ENCODE results near the gene MAPRE2. TPM values are rescaled to one million over a fixed set of nuclear protein-coding genes. Genes with fewer than 3 reads are reported as not detected.
A peak's percentile ranks its signal among the peaks of the same experiment; 100 is the strongest.

Gene MAPRE2
- total and polyA plus RNA-seq, 2 of the 13 experiments (the other 11 are each of a cell fraction or from before 2014, with no cell fraction given), result 34.5 to 67.9 TPM

GRCh38 chr18:35005963-35006577, 35.1 kb upstream of the MAPRE2 start:
- peak; percentile 83 for ATAC-seq
- no peaks in the 10 kb centered on the region for H3K9me3 ChIP-seq (ENCODE audit: low read length)
- 81% methylated on average over 7 of the region's 7 CpGs for WGBS (ENCODE audit: low lambda C conversion rate)
- ChIA-PET CTCF (ENCODE audit: low intra/inter-chr PET ratio, low total read pairs) (interaction anchor here (1.3 to 2.4 kb wide), 3 partner anchors 121 to 139 kb away, joined by 3 to 22 read pairs (median 4); no protein-coding TSS in a partner anchor), POLR2A (no interaction called here)
- 0 out of 2 replicates have a peak, but pooled peaks cover 5% of the 10 kb centered on the region for H3K4me1 ChIP-seq (ENCODE audit: insufficient read depth, low read length)
- FAIRE-seq, result peak; percentile 69
- H3K79me2 ChIP-seq (ENCODE audit: insufficient read depth, low read length), result no peaks in the 10 kb centered on the region
- no peaks in the 10 kb centered on the region; a peak in 1 of 5 replicates for H3K36me3 ChIP-seq (replicated peaks in 1 of 2; ENCODE audit: control insufficient read depth in 1 of 2, insufficient read depth in 2 of 2, low read length in 2 of 2)
- H3K4me2 ChIP-seq (ENCODE audit: low read depth, low read length), result no peak overlapping the region
- peak; percentile 60 for DNase-seq (ENCODE audit: low spot score)
- H2AFZ ChIP-seq (ENCODE audit: low read length), result no peak overlapping the region
- H3K9ac ChIP-seq (ENCODE audit: insufficient read depth, low read depth, low read length), result no peak overlapping the region
- in situ Hi-C loops (cut with HindIII; ENCODE audit: extremely low pct_ligation_motif_present, low pct_unique_long_range_greater_than_20kb), result loop anchor here (25.0 kb wide), 1 partner anchor 131 kb away; no protein-coding TSS in a partner anchor
- H3K27ac ChIP-seq (ENCODE audit: extremely low read length, insufficient read depth, low read length), result no peak overlapping the region
- H3K4me3 ChIP-seq (replicated peaks in 1 of 3; ENCODE audit: insufficient read depth in 1 of 3, low read depth in 2 of 3, low read length in 3 of 3), result no peak overlapping the region
- intact Hi-C loops (cut with micrococcal nuclease; ENCODE audit: unreplicated experiment), result loop anchor here (1.0 kb wide), 2 partner anchors 121 to 138 kb away; no protein-coding TSS in a partner anchor
- H3K27me3 ChIP-seq (ENCODE audit: control insufficient read depth in 1 of 2, insufficient read depth in 2 of 2, low read length in 2 of 2), result no peaks in the 10 kb centered on the region
- no peaks in the 10 kb centered on the region for H4K20me1 ChIP-seq (ENCODE audit: insufficient read depth, low read length)
- no TSS peak for BruUV-seq (replicated peaks)
- TF ChIP-seq RAD21 (CRISPR knock-in tag; IDR thresholded peaks at IDR 0.05), result peak; percentile 73
- no peak for TF ChIP-seq ZNF18 (CRISPR knock-in tag; IDR thresholded peaks at IDR 0.05; ENCODE audit: insufficient replicate concordance)
- no peak for TF ChIP-seq ZBTB4 (CRISPR knock-in tag; IDR thresholded peaks at IDR 0.05; ENCODE audit: borderline replicate concordance)
- TF ChIP-seq BCL6 (CRISPR knock-in tag; IDR thresholded peaks at IDR 0.05), result no peak
- no peak for TF ChIP-seq ZNF24 (IDR thresholded peaks at IDR 0.05)
- TF ChIP-seq, protein P1, sequence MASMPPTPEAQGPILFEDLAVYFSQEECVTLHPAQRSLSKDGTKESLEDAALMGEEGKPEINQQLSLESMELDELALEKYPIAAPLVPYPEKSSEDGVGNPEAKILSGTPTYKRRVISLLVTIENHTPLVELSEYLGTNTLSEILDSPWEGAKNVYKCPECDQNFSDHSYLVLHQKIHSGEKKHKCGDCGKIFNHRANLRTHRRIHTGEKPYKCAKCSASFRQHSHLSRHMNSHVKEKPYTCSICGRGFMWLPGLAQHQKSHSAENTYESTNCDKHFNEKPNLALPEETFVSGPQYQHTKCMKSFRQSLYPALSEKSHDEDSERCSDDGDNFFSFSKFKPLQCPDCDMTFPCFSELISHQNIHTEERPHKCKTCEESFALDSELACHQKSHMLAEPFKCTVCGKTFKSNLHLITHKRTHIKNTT (CRISPR knock-in tag; IDR thresholded peaks at IDR 0.05), result no peak
- TF ChIP-seq, protein P2, sequence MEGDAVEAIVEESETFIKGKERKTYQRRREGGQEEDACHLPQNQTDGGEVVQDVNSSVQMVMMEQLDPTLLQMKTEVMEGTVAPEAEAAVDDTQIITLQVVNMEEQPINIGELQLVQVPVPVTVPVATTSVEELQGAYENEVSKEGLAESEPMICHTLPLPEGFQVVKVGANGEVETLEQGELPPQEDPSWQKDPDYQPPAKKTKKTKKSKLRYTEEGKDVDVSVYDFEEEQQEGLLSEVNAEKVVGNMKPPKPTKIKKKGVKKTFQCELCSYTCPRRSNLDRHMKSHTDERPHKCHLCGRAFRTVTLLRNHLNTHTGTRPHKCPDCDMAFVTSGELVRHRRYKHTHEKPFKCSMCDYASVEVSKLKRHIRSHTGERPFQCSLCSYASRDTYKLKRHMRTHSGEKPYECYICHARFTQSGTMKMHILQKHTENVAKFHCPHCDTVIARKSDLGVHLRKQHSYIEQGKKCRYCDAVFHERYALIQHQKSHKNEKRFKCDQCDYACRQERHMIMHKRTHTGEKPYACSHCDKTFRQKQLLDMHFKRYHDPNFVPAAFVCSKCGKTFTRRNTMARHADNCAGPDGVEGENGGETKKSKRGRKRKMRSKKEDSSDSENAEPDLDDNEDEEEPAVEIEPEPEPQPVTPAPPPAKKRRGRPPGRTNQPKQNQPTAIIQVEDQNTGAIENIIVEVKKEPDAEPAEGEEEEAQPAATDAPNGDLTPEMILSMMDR (CRISPR knock-in tag; IDR thresholded peaks at IDR 0.05), result peak; percentile 76
- no peak for TF ChIP-seq HNF1A (IDR thresholded peaks at IDR 0.05; ENCODE audit: low read depth)
- no peak for TF ChIP-seq HNF1A (CRISPR knock-in tag; IDR thresholded peaks at IDR 0.05; ENCODE audit: borderline replicate concordance)

All from HepG2 (cell line).